ENCODE measurements around the gene DGKD.
A peak's percentile ranks its signal among the peaks of the same experiment; 100 is the strongest.
"Not testable (repeated sequence)": the region's sequence is repeated elsewhere in the genome, so short reads cannot be mapped to it uniquely, and the experiment has no call there.

The DGKD gene

GRCh38 chr2:233369462-233369861 is 15.2 kb downstream of the DGKD start:
- H3K4me1 ChIP-seq: peaks cover 5% of the 10 kb centered on the region

GRCh38 chr2:233369897-233370685 is 15.8 kb downstream of the DGKD start:
- H3K36me3 ChIP-seq: no peaks in the 10 kb centered on the region
- H3K4me3 ChIP-seq (ENCODE audit: low read depth, low read length): no peak overlapping the region
- no peaks in the 10 kb centered on the region for H3K9me3 ChIP-seq
- peaks cover 5% of the 10 kb centered on the region for H3K4me1 ChIP-seq
- no peaks in the 10 kb centered on the region for H3K27me3 ChIP-seq
- TF ChIP-seq, protein P1, sequence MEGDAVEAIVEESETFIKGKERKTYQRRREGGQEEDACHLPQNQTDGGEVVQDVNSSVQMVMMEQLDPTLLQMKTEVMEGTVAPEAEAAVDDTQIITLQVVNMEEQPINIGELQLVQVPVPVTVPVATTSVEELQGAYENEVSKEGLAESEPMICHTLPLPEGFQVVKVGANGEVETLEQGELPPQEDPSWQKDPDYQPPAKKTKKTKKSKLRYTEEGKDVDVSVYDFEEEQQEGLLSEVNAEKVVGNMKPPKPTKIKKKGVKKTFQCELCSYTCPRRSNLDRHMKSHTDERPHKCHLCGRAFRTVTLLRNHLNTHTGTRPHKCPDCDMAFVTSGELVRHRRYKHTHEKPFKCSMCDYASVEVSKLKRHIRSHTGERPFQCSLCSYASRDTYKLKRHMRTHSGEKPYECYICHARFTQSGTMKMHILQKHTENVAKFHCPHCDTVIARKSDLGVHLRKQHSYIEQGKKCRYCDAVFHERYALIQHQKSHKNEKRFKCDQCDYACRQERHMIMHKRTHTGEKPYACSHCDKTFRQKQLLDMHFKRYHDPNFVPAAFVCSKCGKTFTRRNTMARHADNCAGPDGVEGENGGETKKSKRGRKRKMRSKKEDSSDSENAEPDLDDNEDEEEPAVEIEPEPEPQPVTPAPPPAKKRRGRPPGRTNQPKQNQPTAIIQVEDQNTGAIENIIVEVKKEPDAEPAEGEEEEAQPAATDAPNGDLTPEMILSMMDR (IDR thresholded peaks at IDR 0.05; ENCODE audit: low read depth, low read length): no peak
- DNase-seq: no peak

More at GRCh38 chr2:233369462-233369861, 15.2 kb downstream of the DGKD start:
- TF ChIP-seq, protein P1 (IDR thresholded peaks at IDR 0.05; ENCODE audit: low read depth, low read length): no peak
- no peaks in the 10 kb centered on the region for H3K36me3 ChIP-seq
- H3K9me3 ChIP-seq: no peaks in the 10 kb centered on the region
- no peak overlapping the region for H3K4me3 ChIP-seq (ENCODE audit: low read depth, low read length)
- DNase-seq: no peak
- no peaks in the 10 kb centered on the region for H3K27me3 ChIP-seq

DNA sequence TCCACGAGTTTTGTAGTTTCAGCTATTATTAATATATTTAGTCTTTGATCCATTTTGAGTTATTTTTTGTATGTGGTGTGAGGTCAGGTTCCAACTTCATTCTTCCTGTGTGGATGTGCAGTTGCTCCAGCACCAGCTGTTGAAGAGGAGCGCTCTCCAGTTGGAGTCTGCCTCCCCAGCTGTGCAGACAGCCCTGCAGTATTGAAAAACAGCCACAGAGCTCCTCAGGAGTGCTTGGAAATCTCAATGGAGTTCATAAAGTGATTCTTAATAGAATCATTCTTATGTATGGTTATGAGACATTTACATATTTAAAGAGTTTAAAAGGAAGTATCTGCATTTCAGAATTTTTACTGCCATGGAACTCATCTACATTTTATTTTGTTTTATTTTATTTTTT is 17.3 kb downstream of the DGKD start:
- TF ChIP-seq, protein P1 (IDR thresholded peaks at IDR 0.05; ENCODE audit: low read depth, low read length): no peak
- Histone ChIP-seq H3K36me3 (no peaks in the 10 kb centered on the region), H3K4me1 (peaks cover 5% of the 10 kb centered on the region)

DNA sequence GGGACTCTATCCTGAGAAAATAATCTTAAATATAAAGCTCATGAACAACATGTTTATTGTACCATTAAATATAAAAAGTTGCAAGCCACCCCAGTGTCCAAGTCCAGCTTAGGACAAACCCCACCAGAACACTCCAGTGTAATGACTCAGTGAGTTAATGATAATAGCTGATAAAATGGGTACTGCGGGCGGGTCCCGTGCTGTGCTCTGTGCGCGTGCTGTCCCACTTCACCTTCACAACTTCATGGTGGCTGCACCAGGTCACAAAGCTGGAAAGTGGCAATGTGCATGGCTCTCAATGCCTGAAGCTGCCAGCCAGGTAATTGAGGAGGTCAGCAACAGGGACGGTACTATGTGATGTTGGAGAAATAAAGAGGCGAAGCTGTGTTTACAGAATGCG is 18.6 kb downstream of the DGKD start:
- Histone ChIP-seq H3K36me3 (no peaks in the 10 kb centered on the region), H3K27me3 (no peaks in the 10 kb centered on the region), H3K4me1 (peaks cover 5% of the 10 kb centered on the region), H3K9me3 (no peaks in the 10 kb centered on the region), H3K4me3 (ENCODE audit: low read depth, low read length) (peak overlapping the region; percentile 18)
- DNase-seq: peak; percentile 43
- TF ChIP-seq, protein P1 (IDR thresholded peaks at IDR 0.05; ENCODE audit: low read depth, low read length): no peak

More for the DNA sequence above, 17.3 kb downstream of the DGKD start:
- DNase-seq: no peak
- Histone ChIP-seq H3K27me3 (no peaks in the 10 kb centered on the region), H3K9me3 (no peaks in the 10 kb centered on the region), H3K4me3 (ENCODE audit: low read depth, low read length) (no peak overlapping the region)

- Histone ChIP-seq H3K4me1 (peaks cover 5% of the 10 kb centered on the region), H3K27me3 (no peaks in the 10 kb centered on the region), H3K36me3 (no peaks in the 10 kb centered on the region), H3K9me3 (no peaks in the 10 kb centered on the region), H3K4me3 (ENCODE audit: low read depth, low read length) (peak overlapping the region; percentile 18)
- no peak for DNase-seq
- TF ChIP-seq, protein P1 (IDR thresholded peaks at IDR 0.05; ENCODE audit: low read depth, low read length): no peak
These were observed 19.0 kb downstream of the DGKD start for GRCh38 chr2:233373316-233373715.

DNA sequence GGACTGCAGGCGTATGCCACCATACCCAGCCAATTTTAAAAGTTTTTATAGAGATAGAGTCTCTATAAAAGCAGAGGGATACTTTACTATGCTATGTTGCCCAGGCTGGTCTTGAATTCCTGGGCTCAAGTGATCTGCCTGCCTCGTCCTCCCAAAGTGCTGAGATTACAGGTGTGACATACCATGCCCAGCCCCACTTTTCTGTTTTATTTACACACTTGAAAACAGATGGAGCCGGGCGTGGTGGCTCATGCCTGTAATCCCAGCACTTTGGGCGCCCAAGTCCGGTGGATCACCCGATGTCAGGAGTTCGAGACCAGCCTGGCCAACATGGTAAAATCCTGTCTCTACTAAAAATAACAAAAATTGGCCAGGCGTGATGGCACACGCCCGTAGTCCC is 20.5 kb downstream of the DGKD start:
- not testable (repeated sequence) for H3K9me3 ChIP-seq; H3K4me1 ChIP-seq; H3K27me3 ChIP-seq; DNase-seq; H3K36me3 ChIP-seq; H3K4me3 ChIP-seq (ENCODE audit: low read depth, low read length)
